A673 (cell line): ENCODE results near the gene IQCM.

Experiments
- CTCF ChIP-seq: fragments of 300-800, 200-600 bp; sonication (generic); conservative IDR thresholded peaks from 2 replicates; pipeline ENCODE4 v1.5.1; 2017; ENCODE audit warnings: low read depth, mild to moderate bottlenecking, antibody characterized with exemption, low read length, moderate library complexity, mixed read lengths
- EZH2 ChIP-seq: fragments of 200-600 bp; sonication (generic); IDR thresholded peaks from 2 replicates; pipeline ENCODE4 v1.6.1; 2017; ENCODE audit warnings: borderline replicate concordance, low read depth, mild to moderate bottlenecking, mixed read lengths, antibody characterized with exemption, low read length; ENCODE audit not compliant: poor library complexity, severe bottlenecking

- TF ChIP-seq CTCF: no peak
- no peak for TF ChIP-seq EZH2
These were observed 77.5 kb downstream of the IQCM start for GRCh38 chr4:149738156-149738555.
